Gastroesophageal sphincter (tissue), 4 donors: ENCODE data around the gene UGT1A8. TPM values are rescaled to one million over a fixed set of nuclear protein-coding genes. Genes with fewer than 3 reads are reported as not detected.
"Not testable (repeated sequence)": the region's sequence is repeated elsewhere in the genome, so short reads cannot be mapped to it uniquely, and the experiment has no call there.

Experiments used
- ATAC-seq: fragments of 150-250 bp; one replicate; pipeline ENCODE4 v1.9.1; 2016; ENCODE audit warnings: mild to moderate bottlenecking, moderate library complexity
- H3K27ac ChIP-seq, 4 donors: fragments of 200-600 bp; sonication (generic) in 3 of 4; 1 replicate in 3 of 4; 2 replicates in 1 of 4; pipeline ENCODE4 v1.5.1; 2016 to 2019
- H3K27me3 ChIP-seq: fragments of 200-600 bp; sonication (generic); one replicate; pipeline ENCODE4 v1.5.1; 2019
- H3K36me3 ChIP-seq, 2 donors: fragments of 200-600 bp; sonication (generic); one replicate each; pipeline ENCODE4 v1.5.1; 2019; ENCODE audit warnings: control low read depth in 1 of 2
- H3K4me1 ChIP-seq, 3 donors: fragments of 200-600 bp; sonication (generic); 1 replicate in 2 of 3; 2 replicates in 1 of 3; pipeline ENCODE4 v1.5.1; 2016 to 2019; ENCODE audit warnings: control low read depth in 2 of 3
- H3K4me3 ChIP-seq, 2 donors: fragments of 200-600 bp; sonication (generic); one replicate each; pipeline ENCODE4 v1.5.1; 2019; ENCODE audit warnings: mild to moderate bottlenecking in 1 of 2, moderate library complexity in 1 of 2
- H3K9me3 ChIP-seq, 3 donors: fragments of 200-600 bp; sonication (generic); one replicate each; pipeline ENCODE4 v1.5.1; 2017 to 2019; ENCODE audit warnings: control low read depth in 2 of 3
- CTCF ChIP-seq, 4 experiments: fragments of 200-600 bp in 2 of 4; fragments of 450-650 bp in 2 of 4; sonication (generic) in 1 of 4; IDR thresholded peaks; one replicate each; pipeline ENCODE4 v1.5.1; 2017 to 2019; ENCODE audit warnings: antibody characterized with exemption in 4 of 4, mild to moderate bottlenecking in 2 of 4, moderate library complexity in 2 of 4
- EP300 ChIP-seq: sonication (generic); formaldehyde crosslinking; IDR thresholded peaks from one replicate; pipeline ENCODE4 v1.6.1; 2017; ENCODE audit warnings: antibody characterized with exemption, mild to moderate bottlenecking
- POLR2A ChIP-seq, 2 donors: fragments of 450-650 bp; IDR thresholded peaks; one replicate each; pipeline ENCODE4 v1.6.1; 2017; ENCODE audit warnings: antibody characterized with exemption in 2 of 2, mild to moderate bottlenecking in 2 of 2, moderate library complexity in 1 of 2
- POLR2AphosphoS5 ChIP-seq: sonication (generic); formaldehyde crosslinking; IDR thresholded peaks from one replicate; pipeline ENCODE4 v1.6.1; 2017; ENCODE audit warnings: antibody characterized with exemption
- WGBS, 2 donors: methylation state at CpG; one replicate each; pipeline ENCODE4 v1.1.5; 2018; ENCODE audit warnings: low coverage in 1 of 2; 5-methylcytosine and 5-hydroxymethylcytosine counted together
- total RNA-seq, 4 donors: library from RNA; depleted of rRNA; stranded (reverse); fragments of >200 nt; gene quantifications; one replicate each; pipeline ENCODE4 v1.1.0, GENCODE V29; 2016

The UGT1A8 gene
- total RNA-seq, 4 donors from 2014 or later, result not detected

GRCh38 chr2:233654501-233654900 lies 37.1 kb downstream of the UGT1A8 start:
- Histone ChIP-seq H3K4me3 (no peak overlapping the region), H3K27me3 (peaks cover 10% of the 10 kb centered on the region), H3K36me3 (no peaks in the 10 kb centered on the region), H3K9me3 (no peaks in the 10 kb centered on the region), H3K4me1 (no peaks in the 10 kb centered on the region), H3K27ac (no peak overlapping the region)
- TF ChIP-seq EP300 (no peak), POLR2A (IDR thresholded peaks at IDR 0.05) (no peak), POLR2AphosphoS5 (no peak), CTCF (IDR thresholded peaks at IDR 0.05) (no peak)
- WGBS, 2 donors, result 53 to 72% methylated on average over 3 to 6 of the region's 6 CpGs
- no peak for ATAC-seq

- WGBS, 2 donors, result 29 to 40% methylated on average over 1 of the region's 1 CpG
- no peaks in the 10 kb centered on the region for H3K36me3 ChIP-seq
- ATAC-seq, result no peak
- H3K4me1 ChIP-seq, result no peaks in the 10 kb centered on the region
- peaks cover 0 to 1% (median 0%) of the 10 kb centered on the region in 3 donors for H3K9me3 ChIP-seq
- peaks cover 10% of the 10 kb centered on the region for H3K27me3 ChIP-seq
- no peak overlapping the region for H3K4me3 ChIP-seq
- TF ChIP-seq EP300, result no peak
- no peak for TF ChIP-seq CTCF (IDR thresholded peaks at IDR 0.05)
- TF ChIP-seq POLR2AphosphoS5, result no peak
- TF ChIP-seq POLR2A (IDR thresholded peaks at IDR 0.05), result no peak
- H3K27ac ChIP-seq, result no peak overlapping the region
Observed at GRCh38 chr2:233655043-233655442, 37.6 kb downstream of the UGT1A8 start.

GRCh38 chr2:233655943-233656342 lies 38.5 kb downstream of the UGT1A8 start:
- H3K27ac ChIP-seq, H3K4me1 ChIP-seq, H3K36me3 ChIP-seq, H3K9me3 ChIP-seq, ATAC-seq, H3K27me3 ChIP-seq, H3K4me3 ChIP-seq: not testable (repeated sequence)
- WGBS, 2 donors, result 81% methylated on average over 3 of the region's 3 CpGs; no CpG with 5 or more reads in 1 of the 2 donors

- H3K36me3 ChIP-seq, result no peaks in the 10 kb centered on the region
- WGBS, 2 donors, result 84 to 96% methylated on average over 7 to 10 of the region's 10 CpGs
- H3K4me3 ChIP-seq, result no peak overlapping the region
- no peak overlapping the region for H3K27ac ChIP-seq
- H3K9me3 ChIP-seq, result peaks cover 0 to 9% (median 0%) of the 10 kb centered on the region in 3 donors
- H3K27me3 ChIP-seq, result peaks cover 5% of the 10 kb centered on the region
- no peaks in the 10 kb centered on the region for H3K4me1 ChIP-seq
- no peak for ATAC-seq
- TF ChIP-seq POLR2AphosphoS5, result no peak
- no peak for TF ChIP-seq EP300
Observed at GRCh38 chr2:233656443-233656842, 39.0 kb downstream of the UGT1A8 start.

- no peaks in the 10 kb centered on the region for H3K36me3 ChIP-seq
- no peak overlapping the region for H3K4me3 ChIP-seq
- no peak overlapping the region for H3K27ac ChIP-seq
- H3K9me3 ChIP-seq, result peaks cover 0 to 9% (median 0%) of the 10 kb centered on the region in 3 donors
- H3K27me3 ChIP-seq, result peaks cover 2% of the 10 kb centered on the region
- ATAC-seq, result no peak
- TF ChIP-seq POLR2A (IDR thresholded peaks at IDR 0.05), result no peak
- H3K4me1 ChIP-seq, result no peaks in the 10 kb centered on the region
Observed at GRCh38 chr2:233658610-233659009, 41.2 kb downstream of the UGT1A8 start.

- Histone ChIP-seq H3K4me1 (no peaks in the 10 kb centered on the region), H3K27me3 (no peaks in the 10 kb centered on the region), H3K9me3 (peaks cover 0 to 9% (median 0%) of the 10 kb centered on the region in 3 donors), H3K36me3 (no peaks in the 10 kb centered on the region), H3K4me3 (no peak overlapping the region), H3K27ac (no peak overlapping the region)
- ATAC-seq, result no peak
- 24% methylated on average over 1 of the region's 1 CpG; no CpG with 5 or more reads in 1 of the 2 donors for WGBS, 2 donors
- TF ChIP-seq CTCF (IDR thresholded peaks at IDR 0.05) (no peak), EP300 (no peak), POLR2AphosphoS5 (no peak), POLR2A (IDR thresholded peaks at IDR 0.05) (no peak)
Observed at GRCh38 chr2:233663911-233664310, 46.5 kb downstream of the UGT1A8 start.
